NCI-H2029 (cell line): ENCODE data around the gene RARB.

Source experiments
- DNase-seq: peaks from one replicate; lab custom pipeline; 2025; lab: John Stamatoyannopoulos, UW

RARB gene

DNA sequence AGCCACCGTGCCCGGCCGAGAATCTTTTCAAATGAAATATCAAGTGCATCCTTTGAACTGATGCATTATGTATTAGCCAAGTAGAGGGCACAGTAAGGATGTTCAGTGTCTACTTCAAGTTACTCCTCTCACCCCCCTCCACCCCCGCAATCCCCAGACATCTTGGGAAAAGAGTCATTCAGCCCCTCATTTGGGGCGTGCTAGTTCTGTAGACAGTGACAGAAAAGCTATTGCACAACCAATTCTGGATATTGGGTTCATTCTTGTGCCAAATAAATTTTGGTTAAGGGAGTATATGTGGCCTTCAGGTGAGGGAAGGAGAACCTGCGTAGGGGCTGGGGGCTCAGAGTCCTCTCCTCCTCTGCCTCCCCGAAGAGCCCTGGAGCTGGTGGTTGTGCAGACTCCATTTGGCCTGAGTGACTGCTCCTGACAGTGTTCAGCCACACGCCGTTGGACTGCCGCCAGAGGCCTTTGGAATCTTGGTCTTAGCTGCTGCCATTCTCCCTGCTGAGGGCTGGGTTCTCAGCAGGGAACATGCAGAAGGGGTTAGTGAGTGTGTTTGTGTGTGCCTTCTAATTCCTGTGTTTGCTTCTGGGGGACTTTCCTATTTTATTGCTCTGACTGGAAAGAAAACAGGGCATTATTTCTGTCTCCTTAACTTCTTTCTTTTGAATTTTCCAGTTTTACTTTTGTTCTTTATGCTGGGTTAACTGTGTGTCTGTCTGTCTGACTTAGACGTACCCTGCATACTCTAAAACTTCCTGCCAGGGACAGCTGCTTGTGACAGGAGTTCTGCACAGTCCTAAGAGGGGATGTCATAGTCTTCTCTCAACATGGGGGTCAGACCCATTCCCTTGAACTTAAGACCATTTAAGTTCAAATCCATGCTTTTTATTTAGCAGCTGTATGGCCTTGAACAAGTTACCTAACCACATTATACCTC is 21.0 kb downstream of the RARB start:
- no peak for DNase-seq

DNA sequence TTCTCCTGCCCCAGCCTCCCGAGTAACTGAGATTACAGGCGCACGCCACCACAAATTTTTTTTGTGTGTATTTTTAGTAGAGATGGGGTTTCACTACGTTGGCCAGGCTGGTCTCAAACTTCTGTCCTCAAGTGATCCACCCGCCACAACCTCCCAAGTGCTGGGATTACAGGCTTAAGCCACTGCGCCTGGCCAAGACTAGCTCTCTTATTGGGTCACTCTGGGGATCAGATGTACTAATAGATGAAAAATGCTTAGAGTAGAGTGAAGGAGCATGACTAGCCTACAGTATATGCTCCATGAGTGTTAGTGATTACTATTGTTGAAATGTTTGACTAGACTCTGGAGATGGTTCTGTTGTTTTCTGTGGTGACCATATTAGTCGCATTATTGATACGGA is 21.8 kb downstream of the RARB start:
- DNase-seq = no peak

DNA sequence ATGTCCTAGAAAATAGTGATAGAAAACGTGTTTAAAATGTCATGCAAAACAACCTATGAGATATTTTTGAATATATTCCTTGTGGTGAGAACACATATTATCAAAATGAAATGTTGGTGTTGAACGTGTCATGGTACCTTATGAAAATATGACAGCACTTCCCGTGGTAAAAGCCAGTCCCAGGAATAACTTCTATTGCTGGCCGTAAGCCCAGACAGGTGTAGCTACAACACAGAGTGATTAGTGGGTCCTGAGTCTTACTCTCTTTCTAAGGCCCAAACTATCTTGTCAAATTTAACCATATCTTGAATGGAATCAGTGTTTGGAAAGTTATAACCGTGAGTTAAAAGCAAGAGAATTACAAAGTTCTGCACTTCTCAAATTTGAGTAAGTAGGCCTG is 24.1 kb downstream of the RARB start:
- no peak for DNase-seq

DNA sequence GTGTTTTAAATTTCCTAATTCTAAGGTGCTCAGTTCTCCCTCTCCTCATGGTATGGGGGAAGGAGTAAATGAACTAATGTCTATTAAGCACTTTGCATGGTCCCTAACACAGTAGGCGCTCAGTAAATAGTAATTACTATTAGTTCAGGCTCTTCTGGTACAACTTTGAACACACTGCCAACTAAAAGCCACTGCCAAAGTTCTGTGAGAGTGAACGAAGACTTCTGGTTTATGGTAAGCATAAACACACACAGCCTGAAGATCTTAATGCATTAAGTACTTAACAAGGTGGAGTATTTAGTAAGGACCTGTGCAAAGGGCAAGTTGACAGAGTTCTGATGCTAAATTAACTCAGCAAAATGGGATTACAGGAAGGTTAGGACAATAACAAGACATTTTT is 24.7 kb downstream of the RARB start:
- DNase-seq = no peak

DNA sequence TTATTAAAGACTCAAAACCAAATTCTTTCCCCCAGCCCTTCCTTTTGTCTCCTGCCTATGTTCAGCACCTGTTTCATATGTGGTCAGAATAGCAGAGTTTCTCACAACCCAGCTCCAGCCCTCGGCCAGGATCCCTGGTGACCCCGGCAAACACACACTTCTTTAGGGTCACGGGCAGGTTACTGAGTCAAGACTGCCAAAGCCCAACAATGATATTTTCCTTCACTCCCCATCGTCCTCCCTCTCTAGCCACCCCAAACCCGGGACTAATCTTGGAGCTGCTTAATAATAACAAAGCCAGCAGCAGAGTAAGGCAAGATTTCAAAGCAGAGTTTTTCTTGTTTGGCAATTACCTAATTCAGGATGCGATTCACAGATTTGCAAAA is 25.5 kb downstream of the RARB start:
- DNase-seq = no peak

DNA sequence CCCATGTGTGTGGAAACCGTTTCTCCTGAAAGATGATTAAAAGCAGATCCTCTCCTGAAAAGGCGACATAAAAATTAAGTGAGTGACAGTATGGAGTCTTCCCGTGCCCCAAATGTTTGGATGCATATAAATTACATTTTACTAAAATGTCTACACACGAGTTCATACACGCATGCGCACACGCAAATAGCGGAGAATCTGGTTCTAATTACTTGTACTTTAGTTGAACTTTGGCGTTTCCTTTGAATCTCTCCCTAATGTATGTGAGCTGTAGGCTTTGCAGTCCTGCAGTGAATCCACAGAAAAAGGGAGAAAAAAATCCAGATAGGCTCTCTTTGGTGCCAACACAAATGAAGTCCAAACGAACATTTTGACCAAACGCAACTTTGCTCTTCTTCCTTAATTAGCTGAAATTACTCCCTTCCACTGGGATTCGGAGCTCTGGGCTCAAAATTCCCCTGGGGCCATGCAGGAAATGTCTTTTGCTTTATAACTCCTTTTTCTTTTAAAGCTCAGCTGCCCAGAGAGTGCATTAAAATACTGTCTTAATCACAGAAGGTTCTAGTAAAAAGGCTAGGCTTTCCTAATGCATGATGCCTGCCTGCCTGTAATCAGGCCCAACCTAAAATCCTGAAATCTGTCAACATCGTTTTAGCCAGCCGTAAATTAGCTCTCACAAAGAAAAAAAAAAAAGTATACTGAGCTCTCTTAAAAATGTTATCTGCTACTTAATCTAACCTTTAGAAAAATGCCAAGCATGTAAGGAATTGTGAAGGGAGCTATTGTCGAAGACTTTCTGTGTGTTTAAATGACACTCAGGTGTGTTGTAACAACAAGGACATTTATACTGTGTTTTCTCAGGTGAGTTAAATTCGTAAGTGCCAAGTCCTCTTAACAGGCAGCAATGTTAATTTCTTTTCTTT is 26.2 kb downstream of the RARB start:
- DNase-seq = no peak

DNA sequence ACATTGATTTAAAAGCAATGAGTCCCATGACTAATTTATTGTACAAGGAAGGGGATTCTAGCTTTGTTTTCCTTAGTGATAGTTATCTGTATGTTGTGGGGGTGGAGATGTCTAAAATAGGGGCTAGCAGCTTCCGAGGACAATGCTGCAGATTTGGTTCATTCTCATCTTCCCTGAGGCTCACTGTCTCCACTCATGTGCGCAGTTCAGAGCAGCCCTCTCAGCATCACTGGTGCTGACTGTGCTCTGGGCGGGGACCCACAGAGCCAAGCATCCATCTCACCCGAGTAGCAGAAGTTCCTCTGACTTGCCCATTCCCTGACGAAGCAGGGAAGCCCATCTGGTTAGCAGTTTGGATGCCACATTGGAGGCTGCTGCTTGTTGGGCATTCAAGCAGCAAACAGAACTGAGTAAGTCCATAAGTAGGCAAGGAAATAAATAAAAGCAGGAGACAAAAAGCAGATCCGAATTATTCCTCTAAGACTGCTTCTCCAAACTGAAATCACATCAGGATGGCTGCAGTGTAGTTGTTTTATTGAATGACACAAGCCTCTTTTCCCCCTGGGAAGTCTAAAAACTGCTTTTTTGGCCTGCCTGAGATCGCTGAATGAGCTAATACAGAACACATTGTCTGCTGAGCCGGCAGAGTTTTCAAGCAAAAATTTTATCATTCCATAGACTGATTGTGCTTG is 27.5 kb downstream of the RARB start:
- DNase-seq = no peak

DNA sequence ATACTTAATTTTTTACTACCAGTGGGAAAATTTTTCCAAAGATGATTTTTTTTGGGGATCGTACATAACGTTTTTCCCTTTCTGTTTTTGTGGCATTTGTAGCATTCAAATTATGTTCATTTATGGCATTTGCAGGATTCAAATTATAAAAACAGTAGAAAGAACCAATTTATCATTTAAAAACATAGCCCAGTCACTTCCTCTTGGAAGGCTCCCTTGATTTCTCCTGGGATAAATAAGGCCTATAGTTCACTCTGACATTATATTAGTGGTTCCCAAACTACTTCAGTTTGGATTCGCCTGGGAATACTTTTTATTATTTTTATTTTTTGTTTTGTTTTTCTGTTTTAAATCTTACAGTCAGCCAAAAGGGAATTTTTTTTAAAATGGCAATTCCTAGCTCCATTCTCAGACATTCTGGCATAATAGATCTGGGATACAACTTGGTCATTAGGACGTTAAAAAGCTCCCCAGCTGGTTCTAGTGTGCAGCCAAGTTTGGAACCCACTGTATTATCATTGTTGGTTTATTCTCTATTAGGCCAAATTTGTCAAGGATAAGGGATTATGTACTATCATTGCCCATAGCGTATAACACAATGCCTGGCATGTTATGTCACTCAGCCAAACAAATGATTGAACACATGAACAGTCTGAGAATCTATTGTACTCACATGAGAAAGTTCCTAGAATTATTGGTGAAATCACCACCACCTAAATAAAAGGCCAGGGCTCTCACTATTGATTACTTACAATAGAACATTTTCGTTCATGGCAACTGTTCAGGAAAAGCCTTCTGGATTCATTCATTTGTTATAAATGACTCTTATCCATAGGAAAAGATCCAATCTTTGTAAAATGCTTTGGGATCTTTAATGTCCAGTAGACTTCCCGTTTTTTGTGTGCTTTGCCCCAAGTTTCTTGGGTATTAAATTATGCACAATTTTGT is 28.9 kb downstream of the RARB start:
- no peak for DNase-seq

DNA sequence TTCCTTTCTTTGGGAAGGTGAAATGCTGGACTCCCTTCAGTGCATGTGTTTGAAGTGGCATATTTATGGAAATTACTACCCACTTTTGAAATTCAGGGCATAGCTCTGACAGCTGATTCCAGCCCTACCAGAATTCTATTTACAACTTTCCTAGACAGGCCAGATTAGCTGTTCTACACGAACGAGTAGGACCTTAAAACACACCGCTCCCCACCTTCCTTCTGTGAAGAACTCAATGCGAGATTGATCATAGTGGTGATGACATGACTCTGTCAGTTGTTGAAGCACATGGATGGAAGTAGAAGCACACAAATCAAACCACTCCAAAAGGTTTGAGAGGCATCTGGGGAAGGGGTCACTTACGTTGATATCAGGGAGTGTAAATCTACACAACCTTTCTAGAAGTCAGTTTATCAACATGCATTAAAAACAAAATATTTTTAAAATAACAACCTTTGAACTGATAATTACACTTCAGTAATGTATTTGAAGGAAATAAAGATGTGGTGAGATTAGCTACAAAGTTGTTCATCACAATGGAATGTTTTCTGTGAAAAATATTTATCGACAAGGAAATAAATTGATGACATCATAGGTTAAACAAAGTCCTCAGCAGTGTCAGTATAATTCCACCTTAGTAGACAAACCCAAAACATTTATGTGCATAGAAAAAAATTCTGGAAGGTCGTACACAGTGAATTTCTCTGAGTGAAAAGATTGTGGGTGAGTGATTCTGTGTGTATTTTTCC is 29.8 kb downstream of the RARB start:
- no peak for DNase-seq

DNA sequence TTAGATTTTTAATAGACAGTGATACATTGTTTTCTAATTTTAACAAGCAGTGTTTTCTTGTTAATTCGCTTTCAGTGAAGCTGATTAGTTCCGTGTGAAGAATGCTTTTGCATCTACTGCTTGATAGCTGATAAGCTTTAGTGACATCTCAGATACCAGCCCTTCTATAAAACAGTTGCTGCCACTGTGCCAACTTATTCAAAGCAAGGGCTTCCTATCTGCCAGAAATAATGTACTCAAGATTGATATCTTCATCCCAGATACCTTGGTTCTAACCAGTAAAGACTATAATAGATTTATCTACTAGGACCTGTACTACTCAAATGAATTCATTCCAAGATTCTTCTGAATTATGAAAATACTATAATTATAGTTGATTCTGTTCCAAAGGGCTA is 30.4 kb downstream of the RARB start:
- DNase-seq = no peak

DNA sequence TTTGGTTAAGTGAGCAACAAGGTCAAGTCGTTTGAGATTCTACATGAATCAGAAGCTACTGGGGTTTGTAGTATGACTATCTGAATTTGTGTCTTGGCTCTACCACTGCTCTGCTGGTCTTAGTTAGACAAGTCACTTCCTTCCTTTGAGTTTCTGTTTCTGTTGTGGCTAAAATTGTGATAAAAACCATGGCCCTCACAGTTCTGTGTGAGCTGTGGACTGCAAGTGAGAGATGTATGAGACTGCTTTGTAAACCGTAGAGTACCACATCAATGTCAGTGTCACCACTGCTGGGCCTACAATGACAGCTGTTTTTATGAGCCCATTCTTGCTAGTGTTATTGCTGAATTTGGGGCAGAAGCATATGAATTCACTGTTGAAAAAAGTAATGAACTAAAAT is 32.7 kb downstream of the RARB start:
- no peak for DNase-seq

DNA sequence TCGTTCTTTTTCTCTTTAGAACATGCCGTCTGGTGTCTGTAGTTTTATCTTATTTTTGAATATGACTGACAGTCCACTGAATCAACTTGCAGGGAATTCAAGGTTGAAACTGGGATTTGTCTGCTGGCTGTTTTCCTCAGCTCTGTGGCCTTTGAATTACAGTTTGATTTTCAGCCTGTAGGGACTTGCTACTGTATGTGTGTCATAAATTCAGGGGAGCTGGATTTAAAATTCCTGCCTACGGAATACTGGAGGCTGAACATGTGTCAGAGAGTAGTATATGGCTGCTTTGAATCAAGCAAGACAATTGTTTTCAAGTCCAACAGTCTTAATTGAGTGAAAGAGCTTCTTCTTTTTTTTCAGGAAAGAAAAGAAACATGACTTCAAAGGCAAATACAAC is 33.9 kb downstream of the RARB start:
- DNase-seq = no peak

DNA sequence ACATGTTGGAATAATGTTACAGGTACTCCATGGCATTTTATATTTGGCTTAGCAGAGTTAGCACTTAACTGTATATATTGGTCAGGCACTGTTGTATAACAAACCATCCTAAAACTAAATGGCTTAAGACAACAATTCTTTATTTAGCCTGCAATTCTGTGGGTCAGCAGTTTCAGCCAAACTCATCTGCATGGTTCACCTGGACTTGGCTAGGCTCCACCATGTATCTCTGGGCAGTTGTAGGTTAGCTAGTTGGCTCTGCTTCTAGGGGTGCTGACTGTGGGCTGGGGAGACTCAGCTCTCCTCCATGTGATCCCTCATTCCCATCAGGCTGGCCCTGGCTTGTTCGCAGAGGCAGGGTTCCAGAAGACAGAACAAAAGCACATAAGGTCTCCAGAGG is 34.4 kb downstream of the RARB start:
- DNase-seq = no peak

DNA sequence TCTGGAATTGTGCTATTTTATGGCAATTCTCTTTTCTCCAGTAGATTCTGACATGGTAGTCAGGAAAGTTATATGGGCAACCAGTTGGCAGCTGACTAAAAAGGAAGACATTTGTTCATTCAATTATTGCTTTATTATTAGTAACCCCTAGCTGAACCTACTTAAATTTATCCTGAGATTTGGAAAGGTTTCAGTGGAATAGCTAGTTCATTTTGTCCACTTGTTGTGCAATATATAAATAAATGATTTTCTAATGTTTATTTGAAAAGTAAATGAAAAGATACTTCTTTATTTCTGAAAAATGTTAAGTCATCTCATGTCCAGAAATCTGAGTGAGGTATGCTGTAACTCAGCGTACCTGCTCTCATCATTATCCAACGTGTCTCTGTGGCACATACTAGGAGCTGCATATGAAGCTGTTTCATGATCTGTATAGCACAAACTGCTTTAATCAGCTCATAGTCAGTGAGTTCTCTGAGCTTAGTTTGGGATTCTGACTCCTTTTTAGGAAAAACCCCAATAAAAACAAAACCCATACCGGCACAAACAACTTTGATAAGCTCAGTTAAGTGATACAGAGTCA is 35.9 kb downstream of the RARB start:
- DNase-seq = no peak

DNA sequence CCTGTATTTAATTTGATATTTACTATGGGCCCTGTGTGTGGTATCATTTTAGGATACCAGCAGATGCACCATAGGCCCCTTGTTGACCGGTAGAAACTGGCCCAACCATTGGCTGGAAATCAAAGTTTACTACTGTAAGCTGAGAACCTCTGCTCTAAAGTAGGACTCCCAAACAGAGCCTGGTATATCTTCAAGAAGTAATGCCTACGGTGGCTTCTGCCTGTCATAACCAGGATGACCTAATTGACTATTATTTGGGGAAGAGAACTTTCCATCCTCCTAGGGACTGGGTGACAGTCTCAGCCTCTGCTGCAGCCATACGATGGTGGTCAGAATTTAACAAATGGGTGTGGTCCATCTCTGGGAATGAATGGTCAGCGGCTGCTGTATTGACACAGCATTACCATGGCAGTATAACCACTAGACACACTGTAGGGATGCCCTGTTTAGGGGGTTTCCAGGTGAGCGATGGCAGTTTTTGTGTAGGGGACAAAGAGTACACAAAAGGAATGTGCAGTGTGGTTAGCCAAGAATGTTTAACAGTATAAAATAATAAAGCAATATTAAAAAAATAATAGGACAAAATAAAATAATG is 37.3 kb downstream of the RARB start:
- no peak for DNase-seq

DNA sequence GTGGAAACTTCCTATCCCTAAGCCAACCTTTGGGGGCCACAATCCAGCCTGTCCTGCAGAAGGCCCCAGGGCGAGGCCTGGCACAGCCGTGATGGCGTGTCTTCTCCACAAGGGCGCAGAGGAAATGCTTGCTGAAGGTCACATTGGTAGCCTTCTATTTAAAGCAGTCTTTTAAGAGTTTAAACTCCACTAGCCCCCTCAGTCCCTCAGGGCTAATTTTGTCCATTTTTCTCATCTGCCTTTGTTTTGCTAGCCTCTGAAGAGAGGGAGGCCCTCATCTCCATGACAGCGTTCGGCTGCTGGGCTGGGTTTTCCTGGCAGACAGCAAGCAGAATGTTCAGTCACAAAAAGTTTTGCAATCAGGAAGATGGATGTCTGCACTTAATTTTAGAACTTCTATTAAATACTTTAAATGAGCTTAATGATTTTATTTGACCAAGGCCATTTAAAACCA is 40.8 kb downstream of the RARB start:
- DNase-seq = no peak

DNA sequence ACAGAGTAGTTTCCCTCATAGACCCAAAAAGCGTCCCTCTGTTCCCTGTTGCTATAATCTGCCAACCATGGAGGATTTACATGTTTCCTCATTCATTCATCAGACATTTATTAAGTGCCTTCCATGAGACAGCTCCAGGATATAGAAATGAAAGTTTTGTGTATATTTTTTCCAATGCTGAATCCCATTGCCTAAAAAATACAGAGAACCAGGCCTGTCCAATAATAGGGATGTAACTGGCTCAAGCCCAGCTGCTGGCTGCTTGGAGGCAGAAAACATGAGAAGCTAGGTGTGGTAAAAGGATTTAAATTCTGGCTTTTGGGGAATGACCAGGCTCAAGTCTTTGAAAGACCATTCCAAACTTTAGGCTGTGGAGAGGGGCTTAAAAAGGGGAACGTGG is 41.5 kb downstream of the RARB start:
- DNase-seq = no peak

DNA sequence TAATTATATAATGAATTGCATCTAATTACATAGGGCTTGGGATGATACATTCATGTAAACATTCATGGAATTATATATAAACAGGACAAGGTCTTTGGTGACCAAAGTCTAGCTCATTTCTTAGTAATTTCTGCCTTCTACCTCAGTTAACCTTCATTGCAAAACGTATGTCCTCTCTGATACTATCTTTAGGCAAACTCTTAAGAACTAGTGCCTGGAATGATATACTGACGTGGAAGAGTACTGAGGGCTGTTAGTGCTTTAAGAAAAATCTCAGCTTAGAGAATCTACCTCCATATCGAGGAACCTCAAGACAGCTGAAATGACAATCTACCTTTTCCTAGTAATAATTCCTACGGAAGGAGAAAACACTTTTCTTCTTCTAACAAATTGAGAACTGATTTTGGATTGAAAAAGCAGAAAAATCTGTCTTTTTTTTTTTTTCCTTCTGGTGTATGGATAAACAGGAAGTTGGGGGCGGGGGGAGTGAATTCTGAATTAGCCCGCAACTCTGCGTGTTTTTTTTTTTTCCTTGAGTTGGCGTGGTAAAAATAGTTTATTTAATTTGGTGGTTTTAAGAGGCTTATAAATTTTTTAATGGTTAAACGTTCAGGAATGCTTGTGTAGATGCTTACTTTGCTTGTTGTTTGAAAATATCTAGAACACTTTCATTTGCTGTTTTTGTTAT is 43.2 kb downstream of the RARB start:
- no peak for DNase-seq

DNA sequence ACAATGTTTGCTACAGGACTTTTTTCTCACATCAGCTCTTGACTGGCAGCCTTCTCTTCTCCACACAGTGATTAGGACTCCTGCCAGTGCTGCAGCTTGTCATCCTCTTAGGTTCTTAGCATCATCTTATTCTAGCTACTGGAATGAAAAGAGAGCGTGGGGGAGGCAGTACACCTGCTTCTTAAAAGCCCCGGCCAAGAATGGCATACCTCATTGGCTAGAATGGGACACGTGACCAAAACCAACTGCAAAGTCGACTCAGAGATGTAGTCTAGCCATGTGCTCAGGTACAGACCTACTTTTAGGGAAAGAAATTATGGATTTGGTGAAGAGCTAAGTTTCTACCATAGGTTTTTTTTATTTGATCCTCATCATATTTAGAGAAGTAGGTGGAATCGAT is 44.1 kb downstream of the RARB start:
- no peak for DNase-seq
